HepG2 (cell line): Measurements from ENCODE around the gene RING1. TPM values are rescaled to one million over a fixed set of nuclear protein-coding genes. Genes with fewer than 3 reads are reported as not detected.

ENCODE experiments used
- FIP1L1 ChIP-seq: fragments of 200-400 bp; formaldehyde crosslinking; IDR thresholded peaks from 2 replicates; pipeline ENCODE4 v1.6.1; 2018; ENCODE audit warnings: low read depth, mild to moderate bottlenecking, low read length, moderate library complexity, borderline replicate concordance; ENCODE audit not compliant: insufficient read depth
- FOSL2 ChIP-seq: sonication (generic); formaldehyde crosslinking; IDR thresholded peaks from 2 replicates; pipeline ENCODE4 v1.4.0; 2020; ENCODE audit warnings: missing genetic modification reagents
- JDP2 ChIP-seq: sonication (generic); formaldehyde crosslinking; IDR thresholded peaks from 2 replicates; pipeline ENCODE4 v1.8.1; 2022; ENCODE audit warnings: missing genetic modification reagents, borderline replicate concordance
- MEF2D ChIP-seq: sonication (generic); formaldehyde crosslinking; IDR thresholded peaks from 2 replicates; pipeline ENCODE4 v1.5.1; 2020; ENCODE audit warnings: mild to moderate bottlenecking, missing genetic modification reagents
- NR2F6 ChIP-seq, 2 experiments: IDR thresholded peaks; 2 replicates each; pipeline ENCODE4 v1.6.1; 2016; ENCODE audit warnings: antibody characterized with exemption in 1 of 2, mild to moderate bottlenecking in 1 of 2
- PAF1 ChIP-seq: IDR thresholded peaks from 2 replicates; pipeline ENCODE4 v1.6.1; 2016; ENCODE audit warnings: missing genetic modification reagents, missing compliant biosample characterization
- PAWR ChIP-seq: sonication (generic); formaldehyde crosslinking; IDR thresholded peaks from 2 replicates; pipeline ENCODE4 v1.4.0; 2020; ENCODE audit warnings: missing genetic modification reagents, mild to moderate bottlenecking, borderline replicate concordance
- PHF5A ChIP-seq: IDR thresholded peaks from one replicate; pipeline ENCODE4 v1.6.1; 2018; ENCODE audit warnings: low read depth, missing genetic modification reagents; ENCODE audit not compliant: unreplicated experiment
- RARA ChIP-seq: IDR thresholded peaks from 2 replicates; pipeline ENCODE4 v1.6.1; 2016; ENCODE audit warnings: missing genetic modification reagents, missing compliant biosample characterization
- REL ChIP-seq: sonication (generic); formaldehyde crosslinking; conservative IDR thresholded peaks from 2 replicates; pipeline ENCODE4 v1.8.0; 2022; ENCODE audit warnings: mild to moderate bottlenecking, missing genetic modification reagents, moderate library complexity
- SALL1 ChIP-seq: sonication (generic); formaldehyde crosslinking; IDR thresholded peaks from 2 replicates; pipeline ENCODE4 v1.8.0; 2022; ENCODE audit warnings: mild to moderate bottlenecking, missing genetic modification reagents
- SETDB1 ChIP-seq: sonication (generic); formaldehyde crosslinking; IDR thresholded peaks from 2 replicates; pipeline ENCODE4 v1.5.1; 2020; ENCODE audit warnings: missing genetic modification reagents, mild to moderate bottlenecking, borderline replicate concordance
- SYNCRIP ChIP-seq: fragments of 200-400 bp; formaldehyde crosslinking; IDR thresholded peaks from 2 replicates; pipeline ENCODE4 v1.6.1; 2018; ENCODE audit warnings: mild to moderate bottlenecking, low read depth, low read length; ENCODE audit not compliant: insufficient read depth
- TBX2 ChIP-seq: sonication (generic); formaldehyde crosslinking; IDR thresholded peaks from 2 replicates; pipeline ENCODE4 v1.5.0; 2020; ENCODE audit warnings: missing genetic modification reagents, mild to moderate bottlenecking, borderline replicate concordance
- ZNF180 ChIP-seq: sonication (generic); formaldehyde crosslinking; IDR thresholded peaks from 2 replicates; pipeline ENCODE4 v1.4.0; 2020; ENCODE audit warnings: low read depth, missing genetic modification reagents, borderline replicate concordance
- ZNF768 ChIP-seq: sonication (generic); formaldehyde crosslinking; IDR thresholded peaks from 2 replicates; pipeline ENCODE4 v1.4.0; 2020; ENCODE audit warnings: missing genetic modification reagents
- polyA plus RNA-seq, 8 experiments: library from polyadenylated mRNA; depleted of rRNA in 3 of 8; stranded (reverse) in 7 of 8; unstranded in 1 of 8; fragments of >200 nt; fragmentation: Illumina TruSeq in 4 of 8; extraction: Trizol in 4 of 8; gene quantifications; 2 replicates each; pipeline versions ENCODE4 v1.2.1 to v1.2.3, GENCODE V29; 2011 to 2016; ENCODE audit warnings: low read depth in 4 of 8, missing spikeins in 1 of 8, mixed read lengths in 1 of 8; ENCODE audit not compliant: insufficient read depth in 1 of 8
- total RNA-seq, 5 experiments: library from RNA; depleted of rRNA; stranded (reverse); fragments of >200 nt; fragmentation: Illumina TruSeq; extraction: Trizol; gene quantifications; 2 replicates each; pipeline ENCODE4 v1.2.3, GENCODE V29; 2016; ENCODE audit warnings: low read depth in 1 of 5
- TF ChIP-seq, protein P1 (sequence below): sonication (generic); formaldehyde crosslinking; IDR thresholded peaks from 2 replicates; pipeline ENCODE4 v1.4.0; 2020; ENCODE audit warnings: low read depth, mild to moderate bottlenecking, missing genetic modification reagents
- TF ChIP-seq, protein P2 (sequence below): sonication (generic); formaldehyde crosslinking; conservative IDR thresholded peaks from 2 replicates; pipeline ENCODE4 v1.4.0; 2020; ENCODE audit warnings: mild to moderate bottlenecking, missing genetic modification reagents, moderate library complexity
- TF ChIP-seq, protein P3 (sequence below): sonication (generic); formaldehyde crosslinking; IDR thresholded peaks from 2 replicates; pipeline ENCODE4 v1.5.0; 2020; ENCODE audit warnings: missing genetic modification reagents

The RING1 gene
- total and polyA plus RNA-seq, 2 of the 13 experiments (the other 11 are each of a cell fraction or from before 2014, with no cell fraction given): 23.9 to 33.6 TPM

DNA sequence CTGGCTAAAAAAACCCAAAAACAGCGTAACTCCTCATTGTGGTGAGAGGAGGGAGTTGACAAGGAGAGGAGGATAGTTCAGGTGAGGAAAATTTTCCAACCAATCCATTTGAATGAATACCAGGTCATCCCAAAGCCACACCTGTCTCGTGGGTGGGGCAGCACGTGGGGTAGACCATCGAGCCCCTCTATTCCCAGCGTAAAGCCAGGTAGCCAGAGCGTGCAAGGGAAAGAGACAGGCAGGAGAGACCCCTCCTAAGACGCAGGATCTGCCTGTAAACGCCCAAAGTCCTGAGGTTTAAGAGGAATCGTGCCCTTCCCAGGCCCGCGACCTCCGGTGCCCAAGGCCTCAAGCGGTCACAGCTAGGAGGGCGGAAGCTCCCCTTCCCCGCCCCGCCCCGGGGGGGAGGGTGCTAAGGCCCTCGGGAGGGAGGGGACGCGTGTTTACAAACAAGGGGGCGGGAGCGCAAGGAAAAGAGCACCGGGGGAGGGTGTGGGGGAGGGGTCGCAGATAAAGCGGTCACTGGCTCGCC, 8.5 kb upstream of the RING1 start (continued):
- TF ChIP-seq RARA (CRISPR knock-in tag) (peak; percentile 76), JDP2 (CRISPR knock-in tag) (peak; percentile 39; the same call in 1 of the 2 replicates), PAF1 (no peak), TBX2 (CRISPR knock-in tag) (peak; percentile 73; the same call in 1 of the 2 replicates), FOSL2 (no peak; the same call in 1 of the 2 replicates), PHF5A (CRISPR knock-in tag) (peak; percentile 94), ZNF180 (CRISPR knock-in tag) (no peak), MEF2D (CRISPR knock-in tag) (0 out of 2 replicates have a peak, but pooled peaks have one; percentile 11), REL (CRISPR knock-in tag) (peak; percentile 77), FIP1L1 (no peak), ZNF768 (CRISPR knock-in tag) (no peak), SETDB1 (CRISPR knock-in tag) (peak; percentile 54; the same call in 1 of the 2 replicates), SYNCRIP (no peak), PAWR (peak; percentile 84; the same call in 1 of the 2 replicates), SALL1 (CRISPR knock-in tag) (no peak; the same call in 1 of the 2 replicates), NR2F6 (IDR thresholded peaks at IDR 0.05) (peak; percentile 62), NR2F6 (CRISPR knock-in tag; IDR thresholded peaks at IDR 0.05) (peak; percentile 75; the same call in 1 of the 2 replicates)
- TF ChIP-seq, protein P1, sequence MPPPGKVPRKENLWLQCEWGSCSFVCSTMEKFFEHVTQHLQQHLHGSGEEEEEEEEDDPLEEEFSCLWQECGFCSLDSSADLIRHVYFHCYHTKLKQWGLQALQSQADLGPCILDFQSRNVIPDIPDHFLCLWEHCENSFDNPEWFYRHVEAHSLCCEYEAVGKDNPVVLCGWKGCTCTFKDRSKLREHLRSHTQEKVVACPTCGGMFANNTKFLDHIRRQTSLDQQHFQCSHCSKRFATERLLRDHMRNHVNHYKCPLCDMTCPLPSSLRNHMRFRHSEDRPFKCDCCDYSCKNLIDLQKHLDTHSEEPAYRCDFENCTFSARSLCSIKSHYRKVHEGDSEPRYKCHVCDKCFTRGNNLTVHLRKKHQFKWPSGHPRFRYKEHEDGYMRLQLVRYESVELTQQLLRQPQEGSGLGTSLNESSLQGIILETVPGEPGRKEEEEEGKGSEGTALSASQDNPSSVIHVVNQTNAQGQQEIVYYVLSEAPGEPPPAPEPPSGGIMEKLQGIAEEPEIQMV: peak; percentile 64; the same call in 1 of the 2 replicates
- TF ChIP-seq, protein P2, sequence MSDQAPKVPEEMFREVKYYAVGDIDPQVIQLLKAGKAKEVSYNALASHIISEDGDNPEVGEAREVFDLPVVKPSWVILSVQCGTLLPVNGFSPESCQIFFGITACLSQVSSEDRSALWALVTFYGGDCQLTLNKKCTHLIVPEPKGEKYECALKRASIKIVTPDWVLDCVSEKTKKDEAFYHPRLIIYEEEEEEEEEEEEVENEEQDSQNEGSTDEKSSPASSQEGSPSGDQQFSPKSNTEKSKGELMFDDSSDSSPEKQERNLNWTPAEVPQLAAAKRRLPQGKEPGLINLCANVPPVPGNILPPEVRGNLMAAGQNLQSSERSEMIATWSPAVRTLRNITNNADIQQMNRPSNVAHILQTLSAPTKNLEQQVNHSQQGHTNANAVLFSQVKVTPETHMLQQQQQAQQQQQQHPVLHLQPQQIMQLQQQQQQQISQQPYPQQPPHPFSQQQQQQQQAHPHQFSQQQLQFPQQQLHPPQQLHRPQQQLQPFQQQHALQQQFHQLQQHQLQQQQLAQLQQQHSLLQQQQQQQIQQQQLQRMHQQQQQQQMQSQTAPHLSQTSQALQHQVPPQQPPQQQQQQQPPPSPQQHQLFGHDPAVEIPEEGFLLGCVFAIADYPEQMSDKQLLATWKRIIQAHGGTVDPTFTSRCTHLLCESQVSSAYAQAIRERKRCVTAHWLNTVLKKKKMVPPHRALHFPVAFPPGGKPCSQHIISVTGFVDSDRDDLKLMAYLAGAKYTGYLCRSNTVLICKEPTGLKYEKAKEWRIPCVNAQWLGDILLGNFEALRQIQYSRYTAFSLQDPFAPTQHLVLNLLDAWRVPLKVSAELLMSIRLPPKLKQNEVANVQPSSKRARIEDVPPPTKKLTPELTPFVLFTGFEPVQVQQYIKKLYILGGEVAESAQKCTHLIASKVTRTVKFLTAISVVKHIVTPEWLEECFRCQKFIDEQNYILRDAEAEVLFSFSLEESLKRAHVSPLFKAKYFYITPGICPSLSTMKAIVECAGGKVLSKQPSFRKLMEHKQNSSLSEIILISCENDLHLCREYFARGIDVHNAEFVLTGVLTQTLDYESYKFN (CRISPR knock-in tag): peak; percentile 88
- TF ChIP-seq, protein P3, sequence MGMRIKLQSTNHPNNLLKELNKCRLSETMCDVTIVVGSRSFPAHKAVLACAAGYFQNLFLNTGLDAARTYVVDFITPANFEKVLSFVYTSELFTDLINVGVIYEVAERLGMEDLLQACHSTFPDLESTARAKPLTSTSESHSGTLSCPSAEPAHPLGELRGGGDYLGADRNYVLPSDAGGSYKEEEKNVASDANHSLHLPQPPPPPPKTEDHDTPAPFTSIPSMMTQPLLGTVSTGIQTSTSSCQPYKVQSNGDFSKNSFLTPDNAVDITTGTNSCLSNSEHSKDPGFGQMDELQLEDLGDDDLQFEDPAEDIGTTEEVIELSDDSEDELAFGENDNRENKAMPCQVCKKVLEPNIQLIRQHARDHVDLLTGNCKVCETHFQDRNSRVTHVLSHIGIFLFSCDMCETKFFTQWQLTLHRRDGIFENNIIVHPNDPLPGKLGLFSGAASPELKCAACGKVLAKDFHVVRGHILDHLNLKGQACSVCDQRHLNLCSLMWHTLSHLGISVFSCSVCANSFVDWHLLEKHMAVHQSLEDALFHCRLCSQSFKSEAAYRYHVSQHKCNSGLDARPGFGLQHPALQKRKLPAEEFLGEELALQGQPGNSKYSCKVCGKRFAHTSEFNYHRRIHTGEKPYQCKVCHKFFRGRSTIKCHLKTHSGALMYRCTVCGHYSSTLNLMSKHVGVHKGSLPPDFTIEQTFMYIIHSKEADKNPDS (CRISPR knock-in tag): peak; percentile 80; the same call in 1 of the 2 replicates
